ENCODE data around the gene DOCK9.

DOCK9 gene

GRCh38 chr13:98846521-98846920, 131.3 kb downstream of the DOCK9 start:
- DNase-seq, result no peak

GRCh38 chr13:98845742-98846141, 132.1 kb downstream of the DOCK9 start:
- DNase-seq, result no peak

- no peak for DNase-seq
These were observed 133.8 kb downstream of the DOCK9 start for GRCh38 chr13:98844021-98844420.

- DNase-seq, result no peak
These were observed 134.4 kb downstream of the DOCK9 start for GRCh38 chr13:98843482-98843877.

- peak; percentile 19 for DNase-seq
These were observed 134.9 kb downstream of the DOCK9 start for GRCh38 chr13:98842858-98843481.

- no peak for DNase-seq
These were observed 135.8 kb downstream of the DOCK9 start for GRCh38 chr13:98842070-98842469.

GRCh38 chr13:98839856-98840769, 137.8 kb downstream of the DOCK9 start:
- DNase-seq, result no peak

- no peak for DNase-seq
These were observed 139.1 kb downstream of the DOCK9 start for GRCh38 chr13:98838776-98839175.

- no peak for DNase-seq
These were observed 140.0 kb downstream of the DOCK9 start for GRCh38 chr13:98837896-98838295.

- no peak for DNase-seq
These were observed 142.7 kb downstream of the DOCK9 start for GRCh38 chr13:98835156-98835555.

- DNase-seq, result no peak
These were observed 143.5 kb downstream of the DOCK9 start for GRCh38 chr13:98834254-98834960.

- DNase-seq, result no peak
These were observed 146.6 kb downstream of the DOCK9 start for GRCh38 chr13:98831236-98831635.

GRCh38 chr13:98829541-98829940, 148.3 kb downstream of the DOCK9 start:
- no peak for DNase-seq

- no peak for DNase-seq
These were observed 149.2 kb downstream of the DOCK9 start for GRCh38 chr13:98828614-98829013.

- no peak for DNase-seq
These were observed 150.4 kb downstream of the DOCK9 start for GRCh38 chr13:98827449-98827848.

GRCh38 chr13:98826146-98826545, 151.7 kb downstream of the DOCK9 start:
- no peak for DNase-seq

- DNase-seq, result no peak
These were observed 152.2 kb downstream of the DOCK9 start for GRCh38 chr13:98825659-98826058.

GRCh38 chr13:98824376-98825160, 153.3 kb downstream of the DOCK9 start:
- no peak for DNase-seq

- DNase-seq, result no peak
These were observed 154.4 kb downstream of the DOCK9 start for GRCh38 chr13:98823442-98823841.

- no peak for DNase-seq
These were observed 155.6 kb downstream of the DOCK9 start for GRCh38 chr13:98822225-98822606.

- no peak for DNase-seq
These were observed 156.3 kb downstream of the DOCK9 start for GRCh38 chr13:98821372-98822224.

All from effector CD8-positive, alpha-beta T cell (primary cell).